PC-3 (cell line): ENCODE results near the gene ALOXE3.

ENCODE experiments used
- CTCF ChIP-seq: fragments of 300-600 bp; sonication (generic); conservative IDR thresholded peaks from 2 replicates; pipeline ENCODE4 v1.5.1; 2017; ENCODE audit warnings: antibody characterized with exemption, low read depth, mild to moderate bottlenecking, low read length
- EZH2 ChIP-seq: fragments of 300-600 bp; sonication (generic); IDR thresholded peaks from one replicate; pipeline ENCODE4 v1.6.1; 2017; ENCODE audit warnings: antibody characterized with exemption, mild to moderate bottlenecking, low read length; ENCODE audit not compliant: unreplicated experiment

- TF ChIP-seq CTCF, result no peak
- no peak for TF ChIP-seq EZH2
These were observed 13.4 kb downstream of the ALOXE3 start for GRCh38 chr17:8104911-8105310.
